ENCODE data around the gene RELA. TPM values are rescaled to one million over a fixed set of nuclear protein-coding genes. Genes with fewer than 3 reads are reported as not detected.
"Not testable (repeated sequence)": the region's sequence is repeated elsewhere in the genome, so short reads cannot be mapped to it uniquely, and the experiment has no call there.

The RELA gene
- total RNA-seq, 1 donor from 2014 or later: 16.3 TPM

DNA sequence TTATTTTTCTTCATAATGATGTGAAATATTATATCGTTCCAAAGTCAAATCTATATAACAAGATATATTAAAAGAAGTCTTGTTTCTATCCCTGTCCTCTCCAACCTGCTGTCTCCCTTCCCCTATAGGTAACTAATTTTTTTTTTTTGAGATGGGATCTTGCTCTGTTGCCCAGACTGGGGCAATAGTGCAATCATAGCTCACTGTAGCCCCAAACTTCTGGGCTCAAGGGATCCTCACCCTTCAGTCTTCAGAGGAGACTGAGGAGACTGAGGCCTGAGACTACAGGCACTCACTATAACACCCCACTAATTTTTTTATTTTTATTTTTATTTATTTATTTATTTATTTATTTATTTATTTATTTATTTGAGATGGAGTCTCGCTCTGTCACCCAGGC is 10.3 kb upstream of the RELA start:
- FAIRE-seq: no peak
- no peak for DNase-seq (ENCODE audit: low spot score in 2 of 2)

- no peak for FAIRE-seq
- no peak for DNase-seq (ENCODE audit: low spot score in 2 of 2)
These were observed 9.6 kb upstream of the RELA start for GRCh38 chr11:65672180-65672860.

DNA sequence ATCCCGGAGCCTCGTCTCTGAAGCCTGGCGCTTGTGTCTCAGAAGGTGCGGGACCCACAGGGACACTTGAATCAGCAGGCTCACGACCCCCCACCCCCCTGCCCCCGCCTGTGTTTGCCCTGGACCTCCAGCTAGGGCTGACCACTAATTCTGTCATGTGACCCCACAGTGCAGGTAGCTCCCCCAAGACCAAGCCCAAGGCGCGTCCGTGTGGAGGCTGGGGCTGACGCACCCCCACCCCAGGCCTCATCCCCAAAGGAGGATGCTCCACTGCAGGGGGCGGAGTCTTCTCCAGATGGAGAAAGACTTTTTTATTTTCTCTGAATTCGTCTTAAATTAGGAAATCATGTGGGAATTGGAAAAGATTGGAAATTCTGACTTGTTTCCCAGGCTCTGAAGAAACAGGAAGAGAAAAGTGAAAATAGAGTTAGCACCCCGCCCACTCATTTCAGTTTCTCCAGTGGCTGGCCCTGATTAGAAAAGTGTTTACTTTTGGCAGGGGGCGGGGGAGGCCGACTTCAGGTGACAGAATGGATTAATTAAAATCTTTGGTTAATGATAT is 1.0 kb upstream of the RELA start:
- FAIRE-seq: no peak
- peak; percentile 55 for DNase-seq (ENCODE audit: low spot score in 2 of 2)

DNA sequence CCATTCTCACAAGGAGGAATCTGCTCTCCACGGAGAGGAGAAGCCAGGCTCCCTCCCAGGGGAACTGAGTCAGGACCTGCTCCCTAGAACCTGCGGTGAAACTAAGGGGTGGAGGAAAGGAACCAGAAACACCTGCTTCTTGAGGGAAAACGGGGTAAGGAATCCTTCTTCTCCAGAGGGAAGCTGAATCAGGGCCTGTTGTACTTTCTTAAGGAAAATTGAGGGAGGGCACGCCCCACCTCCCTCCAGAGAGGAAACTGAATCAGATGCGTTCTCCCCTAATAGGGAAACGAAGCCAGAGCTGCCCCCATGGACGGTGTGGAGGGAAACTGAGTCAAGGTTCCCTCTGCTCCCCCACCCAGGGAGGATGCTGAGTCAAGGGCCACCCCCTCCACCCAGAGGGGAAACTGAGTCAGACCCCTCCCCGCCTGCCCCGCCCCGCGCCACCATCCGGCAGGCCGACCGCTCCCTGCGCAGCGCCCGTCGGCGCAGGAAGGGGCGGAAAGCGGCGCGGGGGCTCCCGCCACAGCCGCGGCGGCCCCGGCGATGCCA is 393 bp downstream of the RELA start:
- FAIRE-seq (no peak), DNase-seq (ENCODE audit: low spot score in 2 of 2) (no peak)

DNA sequence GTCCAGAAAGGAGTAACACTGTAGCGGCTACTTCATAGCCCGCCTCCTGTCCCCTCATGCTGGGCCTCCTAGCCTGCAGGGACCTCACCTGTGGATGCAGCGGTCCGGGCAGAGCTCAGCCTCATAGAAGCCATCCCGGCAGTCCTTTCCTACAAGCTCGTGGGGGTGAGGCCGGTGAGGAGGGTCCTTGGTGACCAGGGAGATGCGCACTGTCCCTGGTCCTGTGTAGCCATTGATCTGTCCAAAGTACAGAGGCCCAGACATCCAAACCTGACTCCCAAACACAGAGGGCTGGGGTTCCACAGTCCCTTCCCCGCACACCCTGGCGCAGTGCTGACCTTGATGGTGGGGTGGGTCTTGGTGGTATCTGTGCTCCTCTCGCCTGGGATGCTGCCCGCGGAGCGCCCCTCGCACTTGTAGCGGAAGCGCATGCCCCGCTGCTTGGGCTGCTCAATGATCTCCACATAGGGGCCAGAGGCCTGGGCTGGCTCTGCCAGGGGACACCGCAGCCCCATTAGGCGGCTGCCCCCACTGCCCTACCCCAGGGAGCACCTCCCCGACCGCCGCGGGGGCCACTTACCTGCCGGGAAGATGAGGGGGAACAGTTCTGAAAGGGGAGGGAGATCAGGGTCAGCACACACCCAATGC is 993 bp downstream of the RELA start:
- FAIRE-seq: no peak

DNA sequence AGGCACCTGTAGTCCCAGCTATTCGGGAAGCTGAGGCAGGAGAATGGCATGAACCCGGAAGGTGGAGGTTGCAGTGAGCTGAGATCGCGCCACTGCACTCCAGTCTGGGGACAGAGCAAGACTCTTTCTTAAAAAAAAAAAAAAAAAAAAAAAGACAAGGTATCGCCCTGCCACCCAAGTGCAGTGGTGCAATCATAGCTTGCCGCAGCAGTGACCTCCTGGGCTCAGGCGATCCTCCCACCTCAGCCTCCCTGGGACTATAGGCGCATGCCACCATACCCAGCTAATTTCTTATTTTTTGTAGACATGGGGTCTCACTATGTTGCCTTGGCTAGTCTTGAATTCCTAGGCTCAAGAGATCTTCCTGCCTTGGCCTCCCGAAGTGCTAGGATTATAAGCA is 1.8 kb downstream of the RELA start:
- DNase-seq (ENCODE audit: low spot score in 2 of 2); FAIRE-seq: not testable (repeated sequence)

More for the DNA sequence above, 993 bp downstream of the RELA start:
- DNase-seq (ENCODE audit: low spot score in 2 of 2): no peak

DNA sequence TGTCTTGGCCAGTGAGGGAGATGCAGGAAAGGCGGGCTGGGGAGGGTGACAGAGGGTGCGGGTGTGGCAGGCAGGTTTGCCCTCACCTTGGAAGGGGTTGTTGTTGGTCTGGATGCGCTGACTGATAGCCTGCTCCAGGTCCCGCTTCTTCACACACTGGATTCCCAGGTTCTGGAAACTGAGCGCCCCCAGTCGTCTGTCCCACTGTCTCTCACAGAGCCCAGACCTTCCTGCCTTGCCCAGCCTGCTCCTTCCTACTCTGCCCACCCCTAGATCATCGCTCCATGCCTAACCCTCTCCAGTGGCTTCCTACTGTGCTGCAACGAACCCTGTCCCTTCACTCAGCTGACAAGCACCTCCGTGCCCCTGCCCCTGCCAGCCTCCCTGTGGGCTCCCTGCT is 2.7 kb downstream of the RELA start:
- DNase-seq (ENCODE audit: low spot score in 2 of 2): no peak

GRCh38 chr11:65658174-65659021 is 4.3 kb downstream of the RELA start:
- FAIRE-seq (no peak), DNase-seq (ENCODE audit: low spot score in 2 of 2) (no peak)

More for the DNA sequence above, 2.7 kb downstream of the RELA start:
- FAIRE-seq: no peak

DNA sequence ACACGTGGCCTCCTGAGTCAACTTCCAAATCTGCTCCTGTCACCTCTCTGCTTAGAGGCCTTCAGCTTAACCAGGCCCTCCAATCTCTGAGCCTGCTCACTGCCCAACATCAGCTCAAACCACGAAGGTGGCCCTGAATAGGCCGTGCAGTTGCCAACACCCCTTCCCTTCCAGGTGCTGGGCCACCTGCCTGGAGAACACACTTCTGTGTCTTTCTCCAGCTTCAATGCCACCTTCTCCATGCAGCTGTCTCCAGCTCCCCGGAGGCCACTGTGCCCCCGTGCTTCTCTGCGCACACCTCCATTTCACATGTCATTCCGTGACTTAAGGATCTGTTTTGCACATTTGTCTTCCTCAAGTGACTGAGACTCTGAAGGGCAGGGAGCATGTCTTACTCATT is 5.3 kb downstream of the RELA start:
- no peak for FAIRE-seq

GRCh38 chr11:65655570-65656332 is 7.0 kb downstream of the RELA start:
- FAIRE-seq (no peak), DNase-seq (ENCODE audit: low spot score in 2 of 2) (peak in 1 of 2 donors; percentile 10)

More for the DNA sequence above, 5.3 kb downstream of the RELA start:
- DNase-seq (ENCODE audit: low spot score in 2 of 2): peak in 1 of 2 donors; percentile 2

DNA sequence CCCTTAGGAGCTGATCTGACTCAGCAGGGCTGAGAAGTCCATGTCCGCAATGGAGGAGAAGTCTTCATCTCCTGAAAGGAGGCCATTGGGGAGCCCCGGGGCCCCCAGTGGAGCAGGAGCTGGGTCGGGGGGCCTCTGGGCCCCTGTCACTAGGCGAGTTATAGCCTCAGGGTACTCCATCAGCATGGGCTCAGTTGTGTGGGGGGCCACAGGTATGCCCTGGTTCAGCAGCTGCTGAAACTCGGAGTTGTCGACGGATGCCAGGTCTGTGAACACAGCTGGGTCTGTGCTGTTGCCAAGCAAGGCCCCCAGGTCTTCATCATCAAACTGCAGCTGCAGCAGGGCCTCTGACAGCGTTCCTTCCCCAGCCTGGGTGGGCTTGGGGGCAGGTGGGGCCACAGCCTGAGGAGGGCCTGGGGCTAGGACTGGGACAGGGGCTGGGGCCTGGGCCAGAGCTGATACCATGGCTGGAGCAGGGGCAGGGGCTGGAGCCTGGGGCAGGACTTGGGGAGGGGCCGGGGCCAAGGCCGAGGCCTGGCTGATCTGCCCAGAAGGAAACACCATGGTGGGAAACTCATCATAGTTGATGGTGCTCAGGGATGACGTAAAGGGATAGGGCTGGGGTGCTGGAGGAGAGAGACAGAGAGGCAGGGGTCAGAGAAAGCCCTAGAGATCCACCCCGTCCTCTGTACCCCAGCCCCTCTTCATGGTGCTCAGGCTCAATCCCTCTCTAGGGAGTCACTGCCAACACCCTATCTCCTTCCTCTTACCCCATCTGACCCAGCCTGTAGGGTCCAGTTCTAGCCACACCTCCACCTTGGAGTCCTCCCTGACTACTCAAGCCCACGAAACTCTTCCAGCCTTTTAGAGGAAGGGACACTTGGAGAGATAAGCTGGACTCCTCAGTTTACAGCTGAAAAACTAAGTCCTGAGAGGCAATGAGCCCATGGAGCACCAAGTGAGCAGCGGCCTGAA is 8.1 kb downstream of the RELA start:
- DNase-seq (ENCODE audit: low spot score in 2 of 2): peak in 1 of 2 donors; percentile 10
- FAIRE-seq: no peak

DNA sequence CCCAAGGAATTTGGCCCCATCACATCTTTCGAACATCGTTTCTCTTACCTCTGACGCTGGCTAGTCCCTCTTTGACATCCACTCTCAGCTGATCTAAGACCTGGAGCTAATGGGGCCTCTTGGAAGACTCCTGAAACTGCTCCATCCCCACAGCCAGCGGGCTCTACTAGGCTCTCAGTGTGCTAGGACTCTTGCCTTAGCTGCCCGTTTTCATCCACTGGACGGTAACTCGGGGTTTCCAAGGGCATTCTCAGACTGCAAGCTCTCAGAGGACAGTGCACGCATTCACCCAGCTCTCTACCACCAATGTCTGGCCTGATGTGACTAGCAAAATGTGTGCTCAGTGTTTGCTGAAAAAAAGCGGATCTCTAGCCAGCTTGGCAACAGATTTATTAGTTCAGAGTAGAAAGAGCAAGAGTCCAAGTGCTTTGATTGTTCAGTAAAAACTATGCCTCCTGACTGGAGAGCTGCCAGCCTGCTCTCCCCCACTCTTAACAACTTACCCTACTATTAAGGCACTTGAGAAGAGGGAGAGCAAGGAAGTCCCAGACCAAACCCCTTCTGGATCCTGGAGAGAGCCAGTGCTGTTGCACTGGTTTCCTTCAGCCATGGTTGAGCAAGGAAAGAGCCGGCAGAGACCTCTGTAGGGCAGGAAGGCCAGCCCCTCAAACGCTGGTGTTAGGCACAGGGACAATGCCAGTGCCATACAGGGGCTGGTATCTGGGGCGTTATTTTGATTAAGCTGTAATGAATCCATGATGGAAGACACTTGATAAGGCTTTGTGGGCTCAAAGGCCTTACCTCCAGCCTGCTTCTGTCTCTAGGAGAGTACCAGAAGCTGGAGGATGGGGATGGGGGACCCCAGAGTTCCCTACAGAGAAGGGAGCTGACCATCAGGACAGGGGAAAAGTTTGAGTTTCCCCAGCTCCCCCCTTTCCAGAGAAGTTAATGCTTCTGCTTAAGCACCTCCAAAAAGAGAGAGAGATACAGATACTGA is 9.2 kb downstream of the RELA start:
- DNase-seq (ENCODE audit: low spot score in 2 of 2) (peak in 1 of 2 donors; percentile 63), FAIRE-seq (no peak)

- FAIRE-seq: no peak
- peak; percentile 96 to 99 for DNase-seq (ENCODE audit: low spot score in 2 of 2)
These were observed 10.0 kb downstream of the RELA start for GRCh38 chr11:65652511-65653228.

DNA sequence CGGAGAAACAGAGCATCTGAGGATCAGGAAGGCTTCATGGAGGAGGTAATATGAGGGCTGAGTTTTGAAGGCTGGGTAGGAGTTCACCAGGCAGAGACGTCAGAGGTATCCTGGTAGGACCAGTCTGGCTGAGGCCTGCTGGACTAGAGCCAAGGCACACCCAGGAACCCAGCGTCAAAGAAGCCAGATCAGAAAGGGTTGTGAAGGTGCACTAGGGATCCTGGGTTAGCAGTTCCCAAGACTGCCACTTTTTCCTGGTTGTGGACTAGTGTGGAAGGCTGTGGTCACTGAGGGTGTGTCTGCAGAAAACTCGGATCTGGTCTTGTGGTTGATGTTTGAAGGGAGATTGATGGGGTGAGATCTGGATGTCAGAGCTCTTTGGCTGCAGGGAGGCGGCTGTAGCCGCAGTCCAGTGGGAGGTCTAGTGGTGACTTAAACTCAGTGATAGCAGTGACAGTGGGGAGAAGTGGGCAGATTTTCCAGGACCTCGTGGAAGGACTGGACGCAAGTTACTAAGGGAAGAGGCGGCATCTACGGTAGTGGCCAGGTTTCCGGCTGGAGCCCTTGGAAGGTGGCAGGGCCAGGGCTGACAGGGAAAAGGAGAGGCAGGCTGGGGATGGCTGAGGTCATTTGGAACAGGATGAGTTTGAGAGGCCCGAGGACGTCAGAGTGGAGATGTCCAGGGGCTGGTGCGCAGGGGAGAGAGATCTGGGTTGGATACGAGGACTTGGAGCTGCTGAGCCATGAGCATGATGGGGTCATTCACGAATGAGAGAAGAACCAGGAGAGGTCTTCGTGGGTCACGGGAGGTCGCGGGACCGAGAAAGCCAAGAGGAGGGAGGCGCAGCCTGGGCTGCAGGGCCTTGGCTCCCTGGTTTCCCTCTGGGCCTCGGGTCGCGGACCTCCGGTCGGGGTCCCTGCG is 10.9 kb downstream of the RELA start:
- FAIRE-seq (no peak), DNase-seq (ENCODE audit: low spot score in 2 of 2) (no peak)

DNA sequence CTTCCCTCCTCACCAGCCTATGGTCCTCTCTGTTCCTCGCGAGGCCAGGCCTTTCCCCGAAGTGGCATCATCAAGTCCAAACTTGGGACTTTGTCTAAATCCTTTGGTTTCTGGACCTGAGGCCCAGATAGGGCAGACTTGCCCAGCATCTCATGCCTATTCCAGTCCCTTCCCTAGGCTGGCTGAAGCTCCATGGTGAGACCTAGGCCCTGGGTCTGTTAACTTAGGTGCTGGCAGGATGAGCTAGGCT is 11.5 kb downstream of the RELA start:
- FAIRE-seq (no peak), DNase-seq (ENCODE audit: low spot score in 2 of 2) (no peak)
